ENCODE results near the gene HEATR1.
"Not testable (repeated sequence)": the region's sequence is repeated elsewhere in the genome, so short reads cannot be mapped to it uniquely, and the experiment has no call there.

The HEATR1 gene

GRCh38 chr1:236514703-236515442 lies 89.4 kb downstream of the HEATR1 start:
- in situ Hi-C loops (cut with MboI; ENCODE audit: low sequenced_read_pairs): no loop called here

GRCh38 chr1:236511735-236512418 lies 92.4 kb downstream of the HEATR1 start:
- in situ Hi-C loops (cut with MboI; ENCODE audit: low sequenced_read_pairs): no loop called here

- in situ Hi-C loops (cut with MboI; ENCODE audit: low sequenced_read_pairs): no loop called here
Observed at GRCh38 chr1:236509647-236510401, 94.5 kb downstream of the HEATR1 start.

- in situ Hi-C loops (cut with MboI; ENCODE audit: low sequenced_read_pairs): no loop called here
Observed at GRCh38 chr1:236509203-236509602, 95.1 kb downstream of the HEATR1 start.

GRCh38 chr1:236508593-236509027 lies 95.7 kb downstream of the HEATR1 start:
- in situ Hi-C loops (cut with MboI; ENCODE audit: low sequenced_read_pairs): no loop called here

- in situ Hi-C loops (cut with MboI; ENCODE audit: low sequenced_read_pairs): no loop called here
Observed at GRCh38 chr1:236507022-236507700, 97.2 kb downstream of the HEATR1 start.

GRCh38 chr1:236504338-236504737 lies 100.0 kb downstream of the HEATR1 start:
- in situ Hi-C loops (cut with MboI; ENCODE audit: low sequenced_read_pairs): not testable (repeated sequence)

GRCh38 chr1:236502972-236503639 lies 101.2 kb downstream of the HEATR1 start:
- in situ Hi-C loops (cut with MboI; ENCODE audit: low sequenced_read_pairs): no loop called here

GRCh38 chr1:236502579-236502971 lies 101.7 kb downstream of the HEATR1 start:
- in situ Hi-C loops (cut with MboI; ENCODE audit: low sequenced_read_pairs): no loop called here

- in situ Hi-C loops (cut with MboI; ENCODE audit: low sequenced_read_pairs): no loop called here
Observed at GRCh38 chr1:236501093-236501492, 103.2 kb downstream of the HEATR1 start.

Measured in HL-60/S4 (cell line).